ENCODE data around the gene TMEM30A.

DNA sequence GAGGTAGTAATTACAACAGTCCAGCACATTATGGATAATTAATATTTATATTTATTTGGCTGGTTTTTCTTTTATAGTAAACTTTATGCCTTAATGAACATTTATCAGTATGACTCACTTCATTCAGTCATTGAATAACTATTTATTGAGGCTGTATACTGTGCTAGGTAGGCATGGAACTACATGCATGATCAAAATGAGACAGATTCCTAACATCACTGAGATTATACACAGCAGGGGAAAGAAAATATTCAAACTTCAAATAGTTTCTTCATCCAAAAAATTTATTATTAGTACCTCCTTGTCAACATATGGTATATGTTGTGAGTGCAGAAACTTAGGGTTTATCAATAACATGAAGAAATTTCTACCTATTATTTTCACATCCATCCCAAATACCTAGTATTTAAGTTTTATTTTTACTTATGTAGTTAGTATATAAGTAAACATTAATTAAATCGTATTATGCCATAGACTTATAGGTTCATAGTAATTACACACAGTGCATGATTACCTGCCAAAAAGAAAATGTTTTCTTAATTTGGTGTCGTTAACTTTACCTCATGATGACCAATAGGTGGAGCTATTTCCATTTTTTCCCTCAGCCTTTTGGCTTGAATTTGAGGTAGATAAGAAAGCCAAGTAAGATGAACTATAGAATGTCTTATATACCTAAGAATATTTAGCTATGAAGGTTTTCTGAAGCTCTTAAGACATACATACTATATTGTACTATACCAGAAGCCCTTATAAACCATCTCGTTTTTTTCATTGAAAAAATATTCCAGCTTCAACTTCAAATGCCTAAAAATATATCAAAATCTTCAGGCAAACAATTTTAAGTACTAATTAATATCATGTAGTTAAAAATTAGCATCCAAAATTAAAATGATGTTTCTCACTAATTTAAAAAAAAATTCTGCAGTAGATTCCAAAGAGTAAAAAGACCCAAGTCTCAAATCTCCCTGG, 12.5 kb upstream of the TMEM30A start:
- TF ChIP-seq POLR2AphosphoS5 (IDR thresholded peaks at IDR 0.05; ENCODE audit: borderline replicate concordance, low read depth, low read length), result no peak
- no peak for TF ChIP-seq FOXP2 (optimal IDR thresholded peaks at IDR 0.05; ENCODE audit: control extremely low read depth, extremely low read length, insufficient read depth)
- no peak for TF ChIP-seq EZH2 (IDR thresholded peaks at IDR 0.05)

Measured in SK-N-MC (cell line).